ENCODE results near the gene SEMA4D.

DNA sequence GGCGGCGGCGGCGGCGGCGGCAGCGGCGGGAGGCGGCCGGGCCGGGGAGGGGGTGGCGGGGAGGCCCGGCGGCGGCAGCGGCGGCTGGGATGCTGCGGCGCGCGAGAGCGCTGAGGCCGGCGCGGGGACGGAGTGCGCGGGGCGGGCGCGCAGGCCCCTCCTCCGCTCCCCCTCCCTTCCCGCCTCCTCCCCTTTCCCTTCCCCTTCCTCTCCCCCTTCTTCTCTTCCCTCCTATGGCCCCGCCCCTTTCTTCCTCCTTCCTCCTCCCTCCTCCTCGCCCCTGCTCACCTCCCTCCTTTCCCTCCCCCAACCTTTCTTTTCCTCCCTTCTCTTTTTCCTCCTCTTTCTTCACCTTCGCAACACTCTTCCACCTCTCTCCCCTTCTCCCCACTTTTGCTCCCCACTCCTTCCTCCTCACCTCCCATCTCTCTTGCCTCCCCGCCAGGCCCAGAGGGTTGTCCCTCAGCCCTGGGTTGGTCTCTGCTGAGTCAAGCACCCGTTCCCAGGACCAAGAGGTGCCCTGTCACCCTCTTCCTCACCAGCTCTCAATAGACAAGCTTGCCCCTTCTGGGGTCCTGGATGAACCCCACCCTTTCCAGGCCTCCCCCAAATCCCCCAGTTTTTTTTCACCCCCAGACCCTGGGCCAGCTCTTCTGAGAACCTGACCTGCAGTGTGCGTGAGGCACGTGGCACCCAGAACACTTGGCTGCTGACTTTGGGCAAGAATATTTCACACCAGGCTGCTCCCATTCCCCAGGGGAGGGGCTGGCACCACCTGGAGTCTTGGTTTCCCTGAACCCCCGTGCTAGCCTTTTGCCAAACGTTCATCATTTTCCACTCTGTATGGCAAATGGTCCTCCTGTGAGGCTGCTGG is at the start of gene SEMA4D:
- TF ChIP-seq, protein P1, sequence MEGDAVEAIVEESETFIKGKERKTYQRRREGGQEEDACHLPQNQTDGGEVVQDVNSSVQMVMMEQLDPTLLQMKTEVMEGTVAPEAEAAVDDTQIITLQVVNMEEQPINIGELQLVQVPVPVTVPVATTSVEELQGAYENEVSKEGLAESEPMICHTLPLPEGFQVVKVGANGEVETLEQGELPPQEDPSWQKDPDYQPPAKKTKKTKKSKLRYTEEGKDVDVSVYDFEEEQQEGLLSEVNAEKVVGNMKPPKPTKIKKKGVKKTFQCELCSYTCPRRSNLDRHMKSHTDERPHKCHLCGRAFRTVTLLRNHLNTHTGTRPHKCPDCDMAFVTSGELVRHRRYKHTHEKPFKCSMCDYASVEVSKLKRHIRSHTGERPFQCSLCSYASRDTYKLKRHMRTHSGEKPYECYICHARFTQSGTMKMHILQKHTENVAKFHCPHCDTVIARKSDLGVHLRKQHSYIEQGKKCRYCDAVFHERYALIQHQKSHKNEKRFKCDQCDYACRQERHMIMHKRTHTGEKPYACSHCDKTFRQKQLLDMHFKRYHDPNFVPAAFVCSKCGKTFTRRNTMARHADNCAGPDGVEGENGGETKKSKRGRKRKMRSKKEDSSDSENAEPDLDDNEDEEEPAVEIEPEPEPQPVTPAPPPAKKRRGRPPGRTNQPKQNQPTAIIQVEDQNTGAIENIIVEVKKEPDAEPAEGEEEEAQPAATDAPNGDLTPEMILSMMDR (IDR thresholded peaks at IDR 0.05; ENCODE audit: low read length), result no peak
- no peak for TF ChIP-seq EZH2 (IDR thresholded peaks at IDR 0.05; ENCODE audit: borderline replicate concordance, low read length)

All from OCI-LY1 (cell line).